ENCODE data around the gene KCTD17.
A peak's percentile ranks its signal among the peaks of the same experiment; 100 is the strongest.

The KCTD17 gene

DNA sequence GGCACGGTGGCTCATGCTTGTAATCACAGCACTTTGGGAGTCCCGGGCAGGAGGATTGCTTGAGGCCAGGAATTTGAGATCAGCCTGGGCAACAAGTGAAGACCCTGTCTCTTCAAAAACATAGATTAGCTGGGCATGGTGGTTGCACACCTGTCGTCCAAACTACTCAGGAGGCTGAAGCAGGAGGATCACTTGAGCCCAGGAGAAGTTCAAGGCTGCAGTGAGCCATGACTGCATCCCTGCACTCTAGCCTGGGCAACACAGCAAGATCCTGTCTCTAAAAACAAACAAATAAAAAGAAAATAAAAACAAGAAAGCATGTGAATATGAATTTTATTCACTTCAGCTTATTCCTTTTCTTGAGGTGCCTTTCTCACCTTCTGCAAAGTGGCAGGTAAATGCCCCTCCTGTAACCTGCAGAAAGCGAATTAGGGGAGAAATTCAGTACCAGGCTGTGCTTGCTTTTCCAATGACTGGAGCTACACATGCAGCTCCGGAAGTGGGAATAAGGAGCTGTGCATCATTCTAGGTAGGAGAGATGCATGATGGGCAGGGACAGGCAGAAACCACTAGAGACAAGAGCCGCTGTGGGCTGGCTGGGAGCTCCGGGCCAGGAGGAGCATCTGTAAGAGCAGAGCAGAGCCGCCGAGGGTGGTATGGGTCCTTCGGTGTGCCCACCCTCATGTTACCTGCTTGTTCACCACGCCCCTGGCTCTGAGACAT is 14.7 kb upstream of the KCTD17 start:
- FAIRE-seq, result no peak
- TF ChIP-seq PAX5 (IDR thresholded peaks at IDR 0.05; ENCODE audit: insufficient read depth, low read length, severe bottlenecking) (no peak), POLR2A (IDR thresholded peaks at IDR 0.05; ENCODE audit: low read depth, low read length) (no peak), TAF1 (IDR thresholded peaks at IDR 0.05; ENCODE audit: low read depth, low read length) (no peak), POU2F2 (IDR thresholded peaks at IDR 0.05; ENCODE audit: low read depth, low read length) (no peak), POLR2AphosphoS5 (IDR thresholded peaks at IDR 0.05; ENCODE audit: low read depth, low read length) (no peak), SPI1 (IDR thresholded peaks at IDR 0.05; ENCODE audit: low read depth, low read length) (no peak)
- DNase-seq (ENCODE audit: insufficient read length, low spot score), result no peak

DNA sequence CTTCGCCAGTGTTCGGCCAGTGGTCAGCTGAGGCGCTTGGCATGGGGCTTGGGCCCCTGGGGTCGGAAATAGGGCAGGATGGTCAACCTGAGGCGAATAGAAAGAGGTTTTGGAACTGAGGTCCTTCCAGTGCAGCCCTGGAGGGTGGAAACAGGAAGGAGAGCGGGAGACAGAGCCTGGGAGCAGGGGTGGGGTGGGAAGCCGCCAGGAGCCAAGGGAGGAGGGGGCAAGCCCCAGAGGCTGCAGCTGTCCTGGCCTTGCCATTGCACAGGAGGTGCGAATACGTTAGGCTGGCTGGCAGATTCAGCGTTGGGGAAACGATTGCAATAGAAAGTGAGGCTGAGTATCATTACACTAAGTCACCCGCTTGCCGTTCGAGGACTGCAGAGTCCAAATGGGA is 13.9 kb upstream of the KCTD17 start:
- TF ChIP-seq POU2F2 (IDR thresholded peaks at IDR 0.05; ENCODE audit: low read depth, low read length) (no peak), POLR2AphosphoS5 (IDR thresholded peaks at IDR 0.05; ENCODE audit: low read depth, low read length) (no peak), SPI1 (IDR thresholded peaks at IDR 0.05; ENCODE audit: low read depth, low read length) (no peak), PAX5 (IDR thresholded peaks at IDR 0.05; ENCODE audit: insufficient read depth, low read length, severe bottlenecking) (no peak), POLR2A (IDR thresholded peaks at IDR 0.05; ENCODE audit: low read depth, low read length) (no peak), TAF1 (IDR thresholded peaks at IDR 0.05; ENCODE audit: low read depth, low read length) (no peak)
- DNase-seq (ENCODE audit: insufficient read length, low spot score) (no peak), FAIRE-seq (no peak)

- TF ChIP-seq PAX5 (IDR thresholded peaks at IDR 0.05; ENCODE audit: insufficient read depth, low read length, severe bottlenecking), result no peak
- TF ChIP-seq POU2F2 (IDR thresholded peaks at IDR 0.05; ENCODE audit: low read depth, low read length), result no peak
- TF ChIP-seq POLR2A (IDR thresholded peaks at IDR 0.05; ENCODE audit: low read depth, low read length), result no peak
- TF ChIP-seq POLR2AphosphoS5 (IDR thresholded peaks at IDR 0.05; ENCODE audit: low read depth, low read length), result no peak
- no peak for TF ChIP-seq TAF1 (IDR thresholded peaks at IDR 0.05; ENCODE audit: low read depth, low read length)
- no peak for TF ChIP-seq SPI1 (IDR thresholded peaks at IDR 0.05; ENCODE audit: low read depth, low read length)
- FAIRE-seq, result no peak
These were observed 12.1 kb upstream of the KCTD17 start for GRCh38 chr22:37039466-37039865.

GRCh38 chr22:37043209-37043827 is 8.2 kb upstream of the KCTD17 start:
- FAIRE-seq, result no peak
- TF ChIP-seq POLR2AphosphoS5 (IDR thresholded peaks at IDR 0.05; ENCODE audit: low read depth, low read length) (no peak), TAF1 (IDR thresholded peaks at IDR 0.05; ENCODE audit: low read depth, low read length) (no peak), POLR2A (IDR thresholded peaks at IDR 0.05; ENCODE audit: low read depth, low read length) (no peak), POU2F2 (IDR thresholded peaks at IDR 0.05; ENCODE audit: low read depth, low read length) (no peak), PAX5 (IDR thresholded peaks at IDR 0.05; ENCODE audit: insufficient read depth, low read length, severe bottlenecking) (no peak), SPI1 (IDR thresholded peaks at IDR 0.05; ENCODE audit: low read depth, low read length) (no peak)
- DNase-seq (ENCODE audit: insufficient read length, low spot score), result no peak

More at GRCh38 chr22:37039466-37039865, 12.1 kb upstream of the KCTD17 start:
- no peak for DNase-seq (ENCODE audit: insufficient read length, low spot score)

DNA sequence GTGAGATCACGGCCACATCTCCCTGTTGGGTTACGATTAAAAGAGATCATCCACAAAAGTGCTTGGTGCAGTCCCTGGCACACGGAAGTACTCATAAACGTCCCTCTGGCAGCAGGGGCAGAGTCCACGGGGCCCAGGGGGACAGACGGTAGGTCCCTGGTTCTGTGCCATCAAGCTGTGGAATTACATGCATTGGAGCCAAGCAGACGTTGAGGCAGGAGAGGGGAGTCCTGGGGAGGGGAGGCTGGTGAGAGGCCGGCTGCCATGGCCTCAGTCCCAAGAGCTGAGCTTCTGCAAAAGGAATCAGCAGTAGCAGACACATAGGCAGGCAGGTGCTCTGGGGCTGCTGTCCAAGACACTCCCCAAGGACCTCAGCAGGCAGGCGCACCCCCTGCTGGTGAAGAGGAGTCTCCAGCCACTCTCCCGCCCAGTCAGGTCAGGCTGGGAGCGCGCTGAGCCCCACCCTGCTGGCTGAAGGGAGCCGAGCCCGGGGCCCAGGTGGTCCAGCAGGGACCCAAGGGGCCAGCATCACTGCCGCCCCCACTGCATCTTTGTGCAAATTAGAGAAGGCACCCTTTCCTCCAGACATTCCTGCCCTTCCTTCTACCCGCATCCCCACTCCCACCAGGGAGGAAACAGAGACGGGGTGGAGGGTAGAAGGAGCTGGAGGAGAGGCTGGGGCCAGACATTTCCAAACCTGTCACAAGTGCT is 7.6 kb upstream of the KCTD17 start:
- FAIRE-seq, result peak; percentile 45
- TF ChIP-seq POU2F2 (IDR thresholded peaks at IDR 0.05; ENCODE audit: low read depth, low read length) (no peak), TAF1 (IDR thresholded peaks at IDR 0.05; ENCODE audit: low read depth, low read length) (no peak), PAX5 (IDR thresholded peaks at IDR 0.05; ENCODE audit: insufficient read depth, low read length, severe bottlenecking) (no peak), POLR2A (IDR thresholded peaks at IDR 0.05; ENCODE audit: low read depth, low read length) (no peak), SPI1 (IDR thresholded peaks at IDR 0.05; ENCODE audit: low read depth, low read length) (no peak), POLR2AphosphoS5 (IDR thresholded peaks at IDR 0.05; ENCODE audit: low read depth, low read length) (no peak)
- DNase-seq (ENCODE audit: insufficient read length, low spot score), result peak; percentile 86

DNA sequence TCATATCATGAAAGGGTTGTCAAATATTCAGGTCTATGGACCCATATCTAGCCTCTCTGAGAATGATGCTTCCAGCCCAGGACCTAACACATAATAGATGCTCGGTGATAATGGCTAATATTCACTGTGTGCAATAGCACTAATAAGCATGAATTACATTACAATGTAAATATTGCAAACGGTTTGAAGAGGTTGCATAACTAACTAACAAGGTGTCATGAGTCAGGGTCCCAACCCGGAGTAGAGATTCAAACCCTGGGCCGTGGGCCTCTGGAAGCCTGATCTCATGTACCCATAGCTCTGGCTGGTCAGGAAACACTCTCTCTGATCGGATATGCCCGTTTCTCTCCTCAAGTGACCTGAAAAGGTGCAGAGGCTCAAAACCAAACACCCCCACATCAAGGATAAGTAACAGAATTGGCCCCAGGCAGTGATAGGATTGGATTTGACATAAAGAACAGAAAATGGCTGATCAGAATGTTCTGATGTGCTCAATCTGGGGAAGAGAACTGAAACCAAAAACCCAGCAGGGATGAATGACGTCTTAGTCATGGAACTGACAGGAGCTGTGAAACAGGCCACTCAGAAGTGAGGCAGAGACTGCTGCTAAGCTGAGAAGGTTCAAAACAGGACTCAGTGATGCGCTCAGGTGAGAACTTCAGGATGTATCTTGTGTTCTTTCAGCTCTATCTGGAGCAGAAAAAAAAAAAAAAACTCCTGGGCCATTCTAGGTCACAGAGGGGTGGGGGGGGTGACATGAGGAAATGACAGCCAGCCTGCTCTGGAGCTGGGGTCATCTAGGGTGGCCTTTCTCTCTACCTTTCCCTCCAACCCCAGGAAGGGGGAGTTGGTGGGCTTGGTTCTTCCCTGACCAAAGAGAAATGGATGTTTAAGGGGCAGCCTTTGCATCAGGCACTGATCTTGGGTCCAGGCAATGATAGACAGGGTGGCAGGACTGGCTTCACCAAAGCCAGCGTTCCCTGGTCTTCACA is 6.6 kb upstream of the KCTD17 start:
- FAIRE-seq (no peak), DNase-seq (ENCODE audit: insufficient read length, low spot score) (no peak)

GRCh38 chr22:37045958-37046357 is 5.6 kb upstream of the KCTD17 start:
- DNase-seq (ENCODE audit: insufficient read length, low spot score) (no peak), FAIRE-seq (no peak)
- TF ChIP-seq TAF1 (IDR thresholded peaks at IDR 0.05; ENCODE audit: low read depth, low read length) (no peak), POU2F2 (IDR thresholded peaks at IDR 0.05; ENCODE audit: low read depth, low read length) (no peak), POLR2A (IDR thresholded peaks at IDR 0.05; ENCODE audit: low read depth, low read length) (no peak), PAX5 (IDR thresholded peaks at IDR 0.05; ENCODE audit: insufficient read depth, low read length, severe bottlenecking) (no peak), SPI1 (IDR thresholded peaks at IDR 0.05; ENCODE audit: low read depth, low read length) (no peak), POLR2AphosphoS5 (IDR thresholded peaks at IDR 0.05; ENCODE audit: low read depth, low read length) (no peak)

More for the DNA sequence above, 6.6 kb upstream of the KCTD17 start:
- TF ChIP-seq POLR2AphosphoS5 (IDR thresholded peaks at IDR 0.05; ENCODE audit: low read depth, low read length), result no peak
- peak; percentile 31; the same call in 1 of the 2 replicates for TF ChIP-seq SPI1 (IDR thresholded peaks at IDR 0.05; ENCODE audit: low read depth, low read length)

DNA sequence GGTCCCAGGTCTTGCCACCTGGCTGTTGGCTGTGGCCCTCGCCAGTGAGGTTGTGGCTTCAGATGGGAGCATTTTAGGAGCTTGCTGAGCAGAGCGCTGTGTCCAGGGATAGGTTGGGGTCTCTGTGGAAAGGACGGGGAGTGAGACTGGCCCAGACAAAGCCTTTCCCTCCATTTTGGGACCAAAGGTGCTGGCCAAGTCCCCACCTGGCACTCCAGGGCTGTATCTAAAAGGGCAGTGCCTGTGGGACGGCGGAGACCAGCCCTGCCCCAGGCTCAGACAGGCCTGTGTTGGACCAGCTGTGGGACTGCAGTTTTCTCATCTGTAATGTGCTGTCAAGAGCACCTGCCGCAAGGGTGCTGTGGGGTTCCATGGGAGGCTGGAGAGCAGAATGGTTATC is 5.0 kb upstream of the KCTD17 start:
- TF ChIP-seq POLR2AphosphoS5 (IDR thresholded peaks at IDR 0.05; ENCODE audit: low read depth, low read length), result no peak
- TF ChIP-seq PAX5 (IDR thresholded peaks at IDR 0.05; ENCODE audit: insufficient read depth, low read length, severe bottlenecking), result no peak
- no peak for TF ChIP-seq SPI1 (IDR thresholded peaks at IDR 0.05; ENCODE audit: low read depth, low read length)
- TF ChIP-seq POU2F2 (IDR thresholded peaks at IDR 0.05; ENCODE audit: low read depth, low read length), result no peak
- no peak for TF ChIP-seq TAF1 (IDR thresholded peaks at IDR 0.05; ENCODE audit: low read depth, low read length)
- no peak for TF ChIP-seq POLR2A (IDR thresholded peaks at IDR 0.05; ENCODE audit: low read depth, low read length)
- FAIRE-seq (no peak), DNase-seq (ENCODE audit: insufficient read length, low spot score) (no peak)

All from GM12891 (cell line).